WTC11 (cell line): Measurements from ENCODE around the gene NDUFV3.
"Not testable (repeated sequence)": the region's sequence is repeated elsewhere in the genome, so short reads cannot be mapped to it uniquely, and the experiment has no call there.

Source experiments
- CREM ChIP-seq: sonication (generic); formaldehyde crosslinking; IDR thresholded peaks from 2 replicates; pipeline ENCODE4 v1.8.1; 2022; ENCODE audit warnings: mild to moderate bottlenecking, missing genetic modification reagents, moderate library complexity
- GABPB1 ChIP-seq: sonication (generic); formaldehyde crosslinking; IDR thresholded peaks from 2 replicates; pipeline ENCODE4 v1.8.1; 2023; ENCODE audit warnings: mild to moderate bottlenecking, missing genetic modification reagents
- SMAD3 ChIP-seq: sonication (generic); formaldehyde crosslinking; IDR thresholded peaks from 2 replicates; pipeline ENCODE4 v1.8.0; 2022; ENCODE audit warnings: missing genetic modification reagents, mild to moderate bottlenecking, borderline replicate concordance
- TEAD4 ChIP-seq: sonication (generic); formaldehyde crosslinking; IDR thresholded peaks from 2 replicates; pipeline ENCODE4 v1.8.0; 2022; ENCODE audit warnings: mild to moderate bottlenecking, missing genetic modification reagents
- ZNF512 ChIP-seq: sonication (generic); formaldehyde crosslinking; IDR thresholded peaks from 2 replicates; pipeline ENCODE4 v1.8.1; 2022; ENCODE audit warnings: missing genetic modification reagents, borderline replicate concordance
- TF ChIP-seq, protein P1 (sequence below): fragments of 200-600 bp; IDR thresholded peaks from 2 replicates; pipeline ENCODE4 v1.8.0; 2022; ENCODE audit warnings: antibody characterized with exemption
- TF ChIP-seq, protein P2 (sequence below): sonication (generic); formaldehyde crosslinking; IDR thresholded peaks from 2 replicates; pipeline ENCODE4 v1.8.0; 2022; ENCODE audit warnings: mild to moderate bottlenecking, missing genetic modification reagents

DNA sequence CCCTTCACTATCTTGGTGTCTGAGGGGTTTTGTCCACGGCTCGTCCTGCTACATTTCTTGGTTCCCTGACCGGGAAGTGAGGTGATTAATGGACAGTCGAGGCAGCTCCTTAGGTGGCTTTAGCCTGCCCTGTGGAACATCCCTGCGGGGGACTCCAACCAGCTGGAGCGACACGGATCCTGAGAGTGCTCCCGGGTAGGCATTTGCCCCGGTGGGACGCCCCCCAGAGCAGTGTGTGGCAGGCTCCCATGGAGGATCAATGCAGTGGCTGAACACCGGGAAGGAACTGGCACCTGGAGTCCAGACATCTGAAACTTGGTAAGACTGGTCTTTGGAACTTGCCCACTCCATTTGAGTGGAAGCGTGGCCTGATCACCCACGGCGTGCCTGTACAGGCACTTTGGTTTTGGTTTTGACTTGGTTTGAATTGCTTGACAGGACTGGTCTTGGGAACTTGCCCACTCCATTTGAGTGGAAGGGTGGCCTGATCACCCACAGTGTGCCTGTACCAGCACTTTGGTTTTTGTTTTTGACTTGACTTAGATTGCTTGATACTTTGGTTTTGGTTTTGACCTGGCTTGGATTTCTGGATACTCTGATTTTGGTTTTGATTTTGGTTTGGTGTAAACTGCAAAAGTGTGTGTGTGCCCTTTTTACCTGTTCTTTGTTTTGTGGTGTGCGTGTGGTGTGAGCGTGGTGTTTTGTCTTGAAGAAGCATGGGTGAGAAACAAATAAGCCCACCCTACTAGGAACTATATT is 39.4 kb downstream of the NDUFV3 start:
- not testable (repeated sequence) for TF ChIP-seq GABPB1; SMAD3 (CRISPR knock-in tag); TEAD4; ZNF512; CREM (CRISPR knock-in tag)
- TF ChIP-seq, protein P1, sequence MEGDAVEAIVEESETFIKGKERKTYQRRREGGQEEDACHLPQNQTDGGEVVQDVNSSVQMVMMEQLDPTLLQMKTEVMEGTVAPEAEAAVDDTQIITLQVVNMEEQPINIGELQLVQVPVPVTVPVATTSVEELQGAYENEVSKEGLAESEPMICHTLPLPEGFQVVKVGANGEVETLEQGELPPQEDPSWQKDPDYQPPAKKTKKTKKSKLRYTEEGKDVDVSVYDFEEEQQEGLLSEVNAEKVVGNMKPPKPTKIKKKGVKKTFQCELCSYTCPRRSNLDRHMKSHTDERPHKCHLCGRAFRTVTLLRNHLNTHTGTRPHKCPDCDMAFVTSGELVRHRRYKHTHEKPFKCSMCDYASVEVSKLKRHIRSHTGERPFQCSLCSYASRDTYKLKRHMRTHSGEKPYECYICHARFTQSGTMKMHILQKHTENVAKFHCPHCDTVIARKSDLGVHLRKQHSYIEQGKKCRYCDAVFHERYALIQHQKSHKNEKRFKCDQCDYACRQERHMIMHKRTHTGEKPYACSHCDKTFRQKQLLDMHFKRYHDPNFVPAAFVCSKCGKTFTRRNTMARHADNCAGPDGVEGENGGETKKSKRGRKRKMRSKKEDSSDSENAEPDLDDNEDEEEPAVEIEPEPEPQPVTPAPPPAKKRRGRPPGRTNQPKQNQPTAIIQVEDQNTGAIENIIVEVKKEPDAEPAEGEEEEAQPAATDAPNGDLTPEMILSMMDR = not testable (repeated sequence)
- TF ChIP-seq, protein P2, sequence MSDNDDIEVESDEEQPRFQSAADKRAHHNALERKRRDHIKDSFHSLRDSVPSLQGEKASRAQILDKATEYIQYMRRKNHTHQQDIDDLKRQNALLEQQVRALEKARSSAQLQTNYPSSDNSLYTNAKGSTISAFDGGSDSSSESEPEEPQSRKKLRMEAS = not testable (repeated sequence)
